ENCODE data around the gene TFB1M. TPM values are rescaled to one million over a fixed set of nuclear protein-coding genes. Genes with fewer than 3 reads are reported as not detected.
"Not testable (repeated sequence)": the region's sequence is repeated elsewhere in the genome, so short reads cannot be mapped to it uniquely, and the experiment has no call there.

TFB1M gene
- total RNA-seq, 1 experiment from 2014 or later: 45.0 TPM

DNA sequence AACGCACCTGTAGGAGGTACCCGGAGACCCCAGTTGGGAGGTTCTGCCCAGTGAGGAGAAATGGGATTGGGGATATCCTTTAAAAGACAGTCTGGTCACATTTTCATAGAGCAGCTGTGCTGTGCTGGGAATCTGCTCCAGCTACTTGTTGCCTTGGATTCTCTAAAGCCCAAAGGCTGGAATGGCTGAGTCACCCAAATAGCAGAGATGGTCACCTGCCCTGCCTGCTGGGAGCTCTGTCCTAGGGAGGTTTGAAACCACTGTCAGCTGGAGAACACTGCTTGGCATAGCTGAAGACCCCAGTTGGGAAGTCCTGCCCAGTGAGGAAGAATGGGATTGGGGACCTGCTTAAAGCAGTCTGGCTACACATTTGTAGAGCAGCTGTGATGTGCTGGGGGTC, 34.8 kb upstream of the TFB1M start:
- Histone ChIP-seq H3K4me2 (ENCODE audit: low read depth, low read length, poor library complexity, severe bottlenecking) (no peak overlapping the region), H3K9me3 (ENCODE audit: low read length) (peaks cover 9% of the 10 kb centered on the region), H3K9me2 (replicated peaks; ENCODE audit: insufficient read depth, low read length) (no peaks in the 10 kb centered on the region), H3K27ac (ENCODE audit: low read length) (no peak overlapping the region), H3K79me2 (ENCODE audit: low read length) (no peaks in the 10 kb centered on the region), H3K4me1 (ENCODE audit: low read length) (peaks cover 17% of the 10 kb centered on the region), H2AFZ (ENCODE audit: low read length) (no peak overlapping the region), H3K4me3 (ENCODE audit: low read length) (no peak overlapping the region), H4K20me1 (ENCODE audit: insufficient read depth, low read depth, low read length) (no peaks in the 10 kb centered on the region), H3K9ac (ENCODE audit: low read length) (no peak overlapping the region), H3K36me3 (ENCODE audit: insufficient read depth, low read length) (no peaks in the 10 kb centered on the region; the same call in 1 of the 2 replicates), H3K27me3 (ENCODE audit: low read length) (no peaks in the 10 kb centered on the region)
- DNase-seq: no peak

DNA sequence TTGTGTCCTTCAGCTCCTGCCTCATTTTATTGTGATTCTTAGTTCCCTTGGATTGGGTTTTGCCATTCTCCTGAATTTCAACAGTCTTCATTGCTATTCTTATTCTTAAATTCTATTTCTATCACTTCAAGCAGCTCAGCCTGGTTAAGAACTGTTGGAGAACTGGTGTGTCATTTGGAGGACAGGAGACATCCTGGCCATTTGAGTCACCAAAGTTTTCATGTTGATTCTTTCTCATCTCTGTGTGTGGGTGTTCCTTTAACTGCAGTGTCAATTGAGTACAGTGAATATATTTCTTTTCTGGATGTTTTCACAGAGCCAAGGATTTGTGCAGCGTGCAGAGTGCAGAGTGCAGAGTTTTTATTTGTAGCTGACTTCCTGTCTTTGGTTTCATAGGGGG, 33.5 kb upstream of the TFB1M start:
- Histone ChIP-seq H2AFZ (ENCODE audit: low read length) (no peak overlapping the region), H3K9ac (ENCODE audit: low read length) (no peak overlapping the region), H4K20me1 (ENCODE audit: insufficient read depth, low read depth, low read length) (no peaks in the 10 kb centered on the region), H3K27me3 (ENCODE audit: low read length) (no peaks in the 10 kb centered on the region), H3K4me3 (ENCODE audit: low read length) (no peak overlapping the region), H3K4me2 (ENCODE audit: low read depth, low read length, poor library complexity, severe bottlenecking) (no peak overlapping the region), H3K36me3 (ENCODE audit: insufficient read depth, low read length) (no peaks in the 10 kb centered on the region; the same call in 1 of the 2 replicates), H3K4me1 (ENCODE audit: low read length) (peaks cover 17% of the 10 kb centered on the region), H3K9me2 (replicated peaks; ENCODE audit: insufficient read depth, low read length) (no peaks in the 10 kb centered on the region), H3K27ac (ENCODE audit: low read length) (no peak overlapping the region), H3K9me3 (ENCODE audit: low read length) (no peaks in the 10 kb centered on the region; the same call in 1 of the 2 replicates), H3K79me2 (ENCODE audit: low read length) (no peaks in the 10 kb centered on the region)
- no peak for DNase-seq

DNA sequence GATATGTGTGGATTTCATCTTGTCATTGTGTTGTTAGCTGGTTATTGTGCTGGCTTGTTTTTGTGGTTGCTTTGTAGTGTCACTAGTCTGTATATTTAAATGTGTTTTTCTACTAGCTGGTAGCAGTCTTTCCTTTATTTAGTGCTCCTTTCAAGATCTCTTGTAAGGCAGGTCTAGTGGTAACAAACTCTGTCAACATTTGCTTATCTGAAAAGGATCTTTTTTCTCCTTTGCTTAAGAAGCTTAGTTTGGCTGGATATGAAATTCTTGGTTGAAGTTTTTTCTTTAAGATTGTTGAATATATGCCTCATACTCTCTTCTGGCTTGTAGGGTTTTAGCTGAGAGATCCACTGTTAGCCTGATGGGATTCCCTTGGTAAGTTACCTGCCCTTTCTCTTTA, 32.7 kb upstream of the TFB1M start:
- Histone ChIP-seq H3K9ac (ENCODE audit: low read length) (no peak overlapping the region), H3K36me3 (ENCODE audit: insufficient read depth, low read length) (no peaks in the 10 kb centered on the region), H3K9me2 (replicated peaks; ENCODE audit: insufficient read depth, low read length) (no peaks in the 10 kb centered on the region), H3K9me3 (ENCODE audit: low read length) (no peaks in the 10 kb centered on the region), H3K4me3 (ENCODE audit: low read length) (no peak overlapping the region), H2AFZ (ENCODE audit: low read length) (no peak overlapping the region), H4K20me1 (ENCODE audit: insufficient read depth, low read depth, low read length) (no peaks in the 10 kb centered on the region), H3K4me2 (ENCODE audit: low read depth, low read length, poor library complexity, severe bottlenecking) (no peak overlapping the region), H3K27ac (ENCODE audit: low read length) (no peak overlapping the region), H3K27me3 (ENCODE audit: low read length) (no peaks in the 10 kb centered on the region), H3K4me1 (ENCODE audit: low read length) (peaks cover 17% of the 10 kb centered on the region), H3K79me2 (ENCODE audit: low read length) (no peaks in the 10 kb centered on the region)
- DNase-seq: no peak

DNA sequence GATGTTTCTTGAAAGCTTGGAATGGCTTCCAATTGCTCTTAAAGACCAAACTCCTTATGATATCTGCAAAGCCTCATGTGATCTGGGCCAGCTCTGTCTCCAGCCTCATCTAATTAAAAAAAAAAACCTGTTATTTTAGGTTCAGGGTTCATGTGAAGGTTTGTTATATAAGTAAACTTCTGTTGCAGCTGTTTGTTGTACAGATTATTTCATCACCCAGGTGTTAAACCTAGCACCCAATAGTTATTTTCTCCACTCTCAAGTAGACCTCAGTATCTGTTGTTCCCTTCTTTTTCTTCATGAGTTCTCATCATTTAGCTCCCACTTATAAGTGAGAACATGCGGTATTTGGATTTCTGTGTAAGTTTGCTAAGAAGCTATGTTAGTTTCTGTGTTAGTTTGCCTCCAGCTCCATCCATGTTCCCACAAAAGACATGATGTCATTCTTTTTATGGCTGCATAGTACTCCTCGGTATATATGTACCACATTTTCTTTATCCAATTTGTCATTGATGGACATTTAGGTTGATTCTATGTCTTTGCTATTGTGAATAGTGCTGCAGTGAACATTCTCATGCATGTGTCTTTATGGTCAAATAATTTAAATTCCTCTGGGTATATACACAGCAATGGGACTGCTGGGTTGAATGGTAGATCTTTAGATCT, 30.2 kb upstream of the TFB1M start:
- Histone ChIP-seq H3K79me2 (ENCODE audit: low read length) (no peaks in the 10 kb centered on the region), H3K27me3 (ENCODE audit: low read length) (no peaks in the 10 kb centered on the region), H3K4me2 (ENCODE audit: low read depth, low read length, poor library complexity, severe bottlenecking) (no peak overlapping the region), H2AFZ (ENCODE audit: low read length) (no peak overlapping the region), H3K4me3 (ENCODE audit: low read length) (no peak overlapping the region), H4K20me1 (ENCODE audit: insufficient read depth, low read depth, low read length) (no peaks in the 10 kb centered on the region), H3K36me3 (ENCODE audit: insufficient read depth, low read length) (no peaks in the 10 kb centered on the region), H3K9me2 (replicated peaks; ENCODE audit: insufficient read depth, low read length) (no peaks in the 10 kb centered on the region), H3K9me3 (ENCODE audit: low read length) (no peaks in the 10 kb centered on the region), H3K9ac (ENCODE audit: low read length) (no peak overlapping the region), H3K27ac (ENCODE audit: low read length) (no peak overlapping the region), H3K4me1 (ENCODE audit: low read length) (no peaks in the 10 kb centered on the region)
- DNase-seq: no peak

DNA sequence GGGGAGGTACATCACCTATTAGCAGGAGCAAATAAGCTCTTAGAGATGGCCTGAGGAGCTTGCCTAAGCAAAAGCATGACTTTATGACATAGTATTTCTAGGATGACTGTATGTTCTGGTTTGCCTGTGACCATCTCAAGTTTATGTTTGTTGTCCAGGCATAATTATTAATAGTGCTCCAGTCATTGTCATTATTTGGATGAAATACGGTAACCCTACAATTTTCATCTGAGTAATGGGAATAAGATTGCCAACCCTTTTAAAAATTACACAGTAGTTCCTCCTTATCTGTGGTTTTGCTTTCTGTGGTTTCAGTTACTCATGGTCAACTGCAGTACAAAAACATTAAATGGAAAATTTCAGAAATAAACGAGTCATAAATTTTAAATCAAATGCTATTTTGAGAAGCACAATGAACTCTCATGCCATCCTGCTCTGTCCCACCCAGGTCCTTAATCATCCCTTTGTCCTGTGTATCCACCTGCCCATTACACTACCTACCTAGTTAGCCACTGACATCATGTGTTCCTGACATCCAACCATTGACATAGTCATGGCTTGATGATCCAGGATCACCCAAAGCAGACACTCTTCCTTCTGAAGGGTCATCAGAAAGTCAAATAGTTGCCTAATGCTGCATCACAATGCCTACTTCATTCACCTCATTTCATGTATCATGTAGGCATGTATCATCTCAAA, 27.0 kb upstream of the TFB1M start:
- Histone ChIP-seq H3K79me2 (ENCODE audit: low read length) (no peaks in the 10 kb centered on the region), H2AFZ (ENCODE audit: low read length) (no peak overlapping the region), H3K36me3 (ENCODE audit: insufficient read depth, low read length) (no peaks in the 10 kb centered on the region), H3K27me3 (ENCODE audit: low read length) (no peaks in the 10 kb centered on the region), H3K9ac (ENCODE audit: low read length) (no peak overlapping the region), H3K4me1 (ENCODE audit: low read length) (no peaks in the 10 kb centered on the region), H3K9me3 (ENCODE audit: low read length) (no peaks in the 10 kb centered on the region), H4K20me1 (ENCODE audit: insufficient read depth, low read depth, low read length) (no peaks in the 10 kb centered on the region), H3K27ac (ENCODE audit: low read length) (no peak overlapping the region), H3K4me3 (ENCODE audit: low read length) (no peak overlapping the region), H3K4me2 (ENCODE audit: low read depth, low read length, poor library complexity, severe bottlenecking) (no peak overlapping the region), H3K9me2 (replicated peaks; ENCODE audit: insufficient read depth, low read length) (no peaks in the 10 kb centered on the region)
- no peak for DNase-seq

DNA sequence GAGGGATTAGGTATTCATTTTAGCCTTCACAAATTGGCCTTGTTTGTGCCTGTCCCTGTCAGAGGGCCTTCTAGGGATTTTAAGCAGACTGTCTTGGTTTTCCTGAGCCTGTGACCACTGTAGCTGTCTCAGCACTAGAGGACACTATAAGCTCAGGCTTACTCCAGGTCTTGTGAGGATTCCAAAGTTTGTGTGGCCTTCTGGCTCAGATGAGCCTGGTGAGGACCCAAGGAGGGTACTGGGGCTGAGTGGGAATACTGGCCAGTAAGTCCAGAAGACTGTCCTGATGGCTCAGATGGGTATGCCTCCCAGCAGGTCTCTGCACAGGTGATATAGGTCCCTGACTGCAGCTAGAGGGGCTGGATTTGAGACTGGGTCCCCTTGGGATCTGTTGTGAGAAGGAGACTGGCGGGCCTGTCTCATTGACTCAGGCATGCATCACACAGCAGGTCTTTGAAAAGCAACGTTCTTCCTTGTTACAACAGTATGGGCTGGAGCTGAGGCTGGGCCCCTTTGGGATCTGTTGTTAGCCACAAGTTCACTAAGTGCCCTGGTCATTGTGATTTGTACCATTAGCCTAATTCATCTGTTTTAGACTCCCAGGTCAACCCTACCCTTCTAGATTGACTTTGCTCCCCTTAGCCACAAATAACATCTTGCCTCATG, 26.3 kb upstream of the TFB1M start:
- no peak overlapping the region for H3K4me3 ChIP-seq (ENCODE audit: low read length)
- H3K79me2 ChIP-seq (ENCODE audit: low read length): no peaks in the 10 kb centered on the region
- H3K9me2 ChIP-seq (replicated peaks; ENCODE audit: insufficient read depth, low read length): no peaks in the 10 kb centered on the region
- H3K27ac ChIP-seq (ENCODE audit: low read length): no peak overlapping the region
- no peaks in the 10 kb centered on the region for H3K36me3 ChIP-seq (ENCODE audit: insufficient read depth, low read length)
- H3K27me3 ChIP-seq (ENCODE audit: low read length): no peaks in the 10 kb centered on the region
- H3K4me2 ChIP-seq (ENCODE audit: low read depth, low read length, poor library complexity, severe bottlenecking): no peak overlapping the region
- no peaks in the 10 kb centered on the region for H3K4me1 ChIP-seq (ENCODE audit: low read length)
- no peaks in the 10 kb centered on the region for H3K9me3 ChIP-seq (ENCODE audit: low read length)
- no peak for DNase-seq
- no peaks in the 10 kb centered on the region for H4K20me1 ChIP-seq (ENCODE audit: insufficient read depth, low read depth, low read length)
- H2AFZ ChIP-seq (ENCODE audit: low read length): no peak overlapping the region
- H3K9ac ChIP-seq (ENCODE audit: low read length): no peak overlapping the region

DNA sequence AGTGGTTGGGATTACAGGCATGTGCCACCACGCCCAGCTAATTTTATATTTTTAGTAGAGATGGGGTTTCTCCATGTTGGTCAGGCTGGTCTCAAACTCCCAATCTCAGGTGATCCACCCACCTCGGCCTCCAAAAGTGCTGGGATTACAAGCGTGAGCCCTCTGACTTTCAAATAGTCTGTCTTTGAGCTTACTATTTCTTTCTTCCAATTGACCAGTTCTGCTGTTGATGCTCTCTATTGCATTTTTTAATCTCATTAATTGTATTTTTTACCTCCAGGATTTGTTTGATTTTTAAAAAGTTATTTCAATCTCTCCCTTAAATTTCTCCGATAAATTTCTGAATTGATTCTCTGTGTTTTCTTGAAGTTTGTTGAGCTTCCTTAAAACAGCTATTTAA, 25.6 kb upstream of the TFB1M start:
- H3K27me3 ChIP-seq (ENCODE audit: low read length); H3K79me2 ChIP-seq (ENCODE audit: low read length); H3K9me2 ChIP-seq (replicated peaks; ENCODE audit: insufficient read depth, low read length); H3K9ac ChIP-seq (ENCODE audit: low read length); H3K4me1 ChIP-seq (ENCODE audit: low read length); H4K20me1 ChIP-seq (ENCODE audit: insufficient read depth, low read depth, low read length); H3K36me3 ChIP-seq (ENCODE audit: insufficient read depth, low read length); H3K4me3 ChIP-seq (ENCODE audit: low read length); H3K9me3 ChIP-seq (ENCODE audit: low read length); H3K4me2 ChIP-seq (ENCODE audit: low read depth, low read length, poor library complexity, severe bottlenecking); H3K27ac ChIP-seq (ENCODE audit: low read length); DNase-seq; H2AFZ ChIP-seq (ENCODE audit: low read length): not testable (repeated sequence)

DNA sequence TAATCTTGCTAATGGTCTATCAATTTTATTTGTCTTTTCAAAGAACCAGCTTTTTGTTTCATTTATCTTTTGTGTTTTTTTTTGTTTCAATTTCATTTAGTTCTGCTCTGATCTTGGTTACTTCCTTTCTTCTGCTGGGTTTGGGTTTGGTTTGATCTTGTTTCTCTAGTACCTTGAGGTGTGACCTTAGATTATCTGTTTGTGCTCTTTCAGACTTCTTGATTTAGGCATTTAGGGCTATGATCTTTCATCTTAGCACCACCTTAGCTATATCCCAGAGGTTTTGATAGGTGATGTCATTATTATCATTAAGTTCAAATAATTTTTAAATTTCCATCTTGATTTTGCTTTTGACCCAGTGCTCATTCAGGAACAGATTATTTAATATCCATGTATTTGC, 24.0 kb upstream of the TFB1M start:
- not testable (repeated sequence) for DNase-seq; H3K9me2 ChIP-seq (replicated peaks; ENCODE audit: insufficient read depth, low read length); H3K27ac ChIP-seq (ENCODE audit: low read length)

More for the DNA sequence above, 24.0 kb upstream of the TFB1M start:
- not testable (repeated sequence) for H3K4me1 ChIP-seq (ENCODE audit: low read length); H3K79me2 ChIP-seq (ENCODE audit: low read length); H4K20me1 ChIP-seq (ENCODE audit: insufficient read depth, low read depth, low read length); H3K36me3 ChIP-seq (ENCODE audit: insufficient read depth, low read length); H3K27me3 ChIP-seq (ENCODE audit: low read length); H3K4me2 ChIP-seq (ENCODE audit: low read depth, low read length, poor library complexity, severe bottlenecking); H3K9me3 ChIP-seq (ENCODE audit: low read length); H2AFZ ChIP-seq (ENCODE audit: low read length); H3K9ac ChIP-seq (ENCODE audit: low read length); H3K4me3 ChIP-seq (ENCODE audit: low read length)

Data from Karpas-422 (cell line).